Calu3 (cell line): ENCODE measurements around the gene ERCC5. TPM values are rescaled to one million over a fixed set of nuclear protein-coding genes. Genes with fewer than 3 reads are reported as not detected.

ENCODE experiments used
- Bru-seq: library from RNA; stranded (reverse); fragments of 400-500 nt; gene quantifications from one replicate; lab custom pipeline; 2021; lab: Mats Ljungman, UMichigan
- BruChase-seq, 2 experiments: library from RNA; stranded (reverse); fragments of 400-500 nt; gene quantifications; one replicate each; lab custom pipeline; 2021; lab: Mats Ljungman, UMichigan
- BruUV-seq: library from RNA; stranded (reverse); fragments of 400-500 nt; replicated peaks from 2 replicates; lab custom pipeline; 2021; lab: Mats Ljungman, UMichigan
- CTCF ChIA-PET: fragments of 300-600 bp; sonication (Branson Sonifier 250); formaldehyde crosslinking; loops from one replicate; lab custom pipeline; 2022; ENCODE audit warnings: antibody characterized with exemption; lab: Charles Lee
- DNase-seq: peaks from one replicate; pipeline ENCODE4 v3.0.0; 2022
- H3K27ac Mint-ChIP-seq: one replicate; pipeline ENCODE4 v1.8.0; 2022; ENCODE audit warnings: mixed read lengths; ENCODE audit not compliant: unreplicated experiment
- H3K27me3 Mint-ChIP-seq: one replicate; pipeline ENCODE4 v1.8.0; 2022; ENCODE audit warnings: mixed read lengths; ENCODE audit not compliant: unreplicated experiment
- H3K36me3 Mint-ChIP-seq: one replicate; pipeline ENCODE4 v1.8.0; 2022; ENCODE audit warnings: mild to moderate bottlenecking, moderate library complexity, mixed read lengths; ENCODE audit not compliant: insufficient read depth, unreplicated experiment
- H3K4me1 Mint-ChIP-seq: one replicate; pipeline ENCODE4 v1.8.0; 2022; ENCODE audit warnings: mild to moderate bottlenecking, low read depth, mixed read lengths; ENCODE audit not compliant: unreplicated experiment
- H3K4me3 Mint-ChIP-seq: one replicate; pipeline ENCODE4 v1.8.0; 2022; ENCODE audit warnings: mild to moderate bottlenecking, low read depth, moderate library complexity, mixed read lengths; ENCODE audit not compliant: unreplicated experiment
- H3K9me3 Mint-ChIP-seq: one replicate; pipeline ENCODE4 v1.8.0; 2022; ENCODE audit warnings: low read depth, mixed read lengths; ENCODE audit not compliant: unreplicated experiment
- intact Hi-C: fragments of 100-400 bp; cut with micrococcal nuclease; formaldehyde crosslinking; loops from one replicate; pipeline ENCODE4 v1.10.0; 2022; ENCODE audit not compliant: unreplicated experiment
- long read RNA-seq: library from polyadenylated mRNA; stranded (forward); transcript quantifications from one replicate; pipeline ENCODE4 v2.0.0, GENCODE V29; 2022
- total RNA-seq: library from RNA; stranded (reverse); gene quantifications from 2 replicates; pipeline ENCODE4 v1.2.3, GENCODE V29; 2022
- TF ChIP-seq, protein P1 (sequence below): fragments of 200-600 bp; IDR thresholded peaks from one replicate; pipeline ENCODE4 v1.8.0; 2022; ENCODE audit warnings: antibody characterized with exemption; ENCODE audit not compliant: unreplicated experiment

ERCC5 gene
- total RNA-seq (14.7 and 15.6 TPM in 2 replicates), Bru-seq, nascent RNA (percentile 48 among the genes with signal in this experiment), BruChase-seq, experiment 1, labeled RNA remaining after a 6-hour chase (percentile 51 among the genes with signal in this experiment), BruChase-seq, experiment 2, labeled RNA remaining after a 2-hour chase (percentile 55 among the genes with signal in this experiment)
- long read RNA-seq, full-length matches to known transcripts: 8 of 10 reads
- long read RNA-seq, partial matches to known transcripts: 0 of 10 reads
- long read RNA-seq, other reads (novel, unspliced or antisense): 2 of 10 reads

DNA sequence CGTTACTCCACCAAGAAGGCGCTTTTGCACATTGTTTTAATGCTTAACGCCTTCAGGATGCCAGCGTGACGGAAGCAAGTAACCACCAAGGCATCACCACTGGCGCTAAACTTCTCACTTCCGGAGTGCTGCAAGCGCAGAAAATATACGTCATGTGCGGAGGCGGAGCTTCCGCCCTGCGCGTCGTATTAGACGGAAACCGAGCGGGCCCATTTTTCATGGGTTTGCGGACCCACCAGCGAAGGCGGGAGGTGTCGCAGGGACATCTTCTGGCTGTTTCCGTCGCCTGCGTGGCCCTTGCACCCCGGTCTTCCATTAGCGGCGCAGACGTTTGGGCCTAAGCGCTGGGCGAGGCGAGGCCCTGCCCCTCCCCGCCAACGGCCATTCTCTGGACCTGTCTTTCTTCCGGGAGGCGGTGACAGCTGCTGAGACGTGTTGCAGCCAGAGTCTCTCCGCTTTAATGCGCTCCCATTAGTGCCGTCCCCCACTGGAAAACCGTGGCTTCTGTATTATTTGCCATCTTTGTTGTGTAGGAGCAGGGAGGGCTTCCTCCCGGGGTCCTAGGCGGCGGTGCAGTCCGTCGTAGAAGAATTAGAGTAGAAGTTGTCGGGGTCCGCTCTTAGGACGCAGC lies at the start of gene ERCC5:
ERCC5 (plus strand) TSS at position 403 of the 631 bp plus-strand sequence. CDS start 235 bp downstream, outside the sequence.
- no peaks in the 10 kb centered on the region for H3K27me3 Mint-ChIP-seq
- H3K4me1 Mint-ChIP-seq: no peaks in the 10 kb centered on the region
- H3K27ac Mint-ChIP-seq: peak within 1 kb of the TSS; percentile 52
- H3K9me3 Mint-ChIP-seq: no peaks in the 10 kb centered on the region
- CTCF ChIA-PET: no interaction called here
- H3K36me3 Mint-ChIP-seq: peaks cover 29% of the 10 kb centered on the region
- peak within 1 kb of the TSS; percentile 70 for H3K4me3 Mint-ChIP-seq
- BruUV-seq: no TSS peak
- DNase-seq: peak; percentile 77
- TF ChIP-seq, protein P1, sequence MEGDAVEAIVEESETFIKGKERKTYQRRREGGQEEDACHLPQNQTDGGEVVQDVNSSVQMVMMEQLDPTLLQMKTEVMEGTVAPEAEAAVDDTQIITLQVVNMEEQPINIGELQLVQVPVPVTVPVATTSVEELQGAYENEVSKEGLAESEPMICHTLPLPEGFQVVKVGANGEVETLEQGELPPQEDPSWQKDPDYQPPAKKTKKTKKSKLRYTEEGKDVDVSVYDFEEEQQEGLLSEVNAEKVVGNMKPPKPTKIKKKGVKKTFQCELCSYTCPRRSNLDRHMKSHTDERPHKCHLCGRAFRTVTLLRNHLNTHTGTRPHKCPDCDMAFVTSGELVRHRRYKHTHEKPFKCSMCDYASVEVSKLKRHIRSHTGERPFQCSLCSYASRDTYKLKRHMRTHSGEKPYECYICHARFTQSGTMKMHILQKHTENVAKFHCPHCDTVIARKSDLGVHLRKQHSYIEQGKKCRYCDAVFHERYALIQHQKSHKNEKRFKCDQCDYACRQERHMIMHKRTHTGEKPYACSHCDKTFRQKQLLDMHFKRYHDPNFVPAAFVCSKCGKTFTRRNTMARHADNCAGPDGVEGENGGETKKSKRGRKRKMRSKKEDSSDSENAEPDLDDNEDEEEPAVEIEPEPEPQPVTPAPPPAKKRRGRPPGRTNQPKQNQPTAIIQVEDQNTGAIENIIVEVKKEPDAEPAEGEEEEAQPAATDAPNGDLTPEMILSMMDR: no peak
- intact Hi-C loops: loop anchor here (2.0 to 5.0 kb wide), 2 partner anchors 119 to 248 kb away; partner anchors contain the start of gene TPP2

GRCh38 chr13:102798581-102799425 lies 47.0 kb upstream of the ERCC5 start, which contains the start of the genes BIVM and POGLUT2:
TSS of gene BIVM (plus strand) at chr13:102799119. CDS start at chr13:102807268, 8,149 bp downstream.
TSS of gene POGLUT2 (minus strand) at chr13:102798976. CDS start at chr13:102798670, 306 bp downstream.
- Mint-ChIP-seq H3K4me3 (peak within 1 kb of the TSS; percentile 76), H3K4me1 (no peaks in the 10 kb centered on the region), H3K9me3 (no peaks in the 10 kb centered on the region), H3K36me3 (peaks cover 15% of the 10 kb centered on the region), H3K27ac (no peak within 1 kb of the TSS), H3K27me3 (no peaks in the 10 kb centered on the region)
- peak; percentile 71 for DNase-seq
- intact Hi-C loops: no loop called here
- TF ChIP-seq, protein P1: no peak
- no TSS peak for BruUV-seq
- CTCF ChIA-PET: no interaction called here

- no TSS peak for BruUV-seq
- CTCF ChIA-PET: no interaction called here
- no peak for DNase-seq
- peaks cover 15% of the 10 kb centered on the region for H3K36me3 Mint-ChIP-seq
- no peak overlapping the region for H3K27ac Mint-ChIP-seq
- TF ChIP-seq, protein P1: no peak
- no peaks in the 10 kb centered on the region for H3K9me3 Mint-ChIP-seq
- H3K27me3 Mint-ChIP-seq: no peaks in the 10 kb centered on the region
- H3K4me3 Mint-ChIP-seq: peak overlapping the region; percentile 76
- H3K4me1 Mint-ChIP-seq: no peaks in the 10 kb centered on the region
- intact Hi-C loops: no loop called here
Observed at GRCh38 chr13:102799426-102800144, 46.2 kb upstream of the ERCC5 start.
